AG04450 (cell line): Measurements from ENCODE around the gene NSUN6. TPM values are rescaled to one million over a fixed set of nuclear protein-coding genes. Genes with fewer than 3 reads are reported as not detected.
A peak's percentile ranks its signal among the peaks of the same experiment; 100 is the strongest.

Source experiments
- CTCF ChIA-PET: fragments of 300-600, 350-600 bp; formaldehyde crosslinking; extraction: SDS; loops from one replicate; lab custom pipeline; 2022; ENCODE audit warnings: antibody characterized with exemption, inconsistent platforms; lab: Charles Lee
- POLR2A ChIA-PET: fragments of 350-600 bp; formaldehyde crosslinking; extraction: SDS; loops from one replicate; lab custom pipeline; 2021; ENCODE audit warnings: antibody characterized with exemption, inconsistent platforms; lab: Yijun Ruan, JAX
- DNase-seq: peaks from one replicate; pipeline ENCODE4 v3.0.0-alpha.2; 2011; ENCODE audit warnings: low read depth, low spot score
- H3K27ac ChIP-seq: one replicate; pipeline ENCODE4 v1.5.1; 2012; ENCODE audit warnings: low read depth, low read length, control low read depth
- H3K27me3 ChIP-seq: one replicate; pipeline ENCODE4 v1.6.0; 2012; ENCODE audit warnings: low read length; ENCODE audit not compliant: control insufficient read depth, insufficient read depth
- H3K4me3 ChIP-seq: 2 replicates; pipeline ENCODE4 v1.5.1; 2011; ENCODE audit warnings: mild to moderate bottlenecking, low read depth, low read length, control low read depth
- H3K9me3 ChIP-seq: 2 replicates; pipeline ENCODE4 v1.5.1; 2012; ENCODE audit warnings: low read length; ENCODE audit not compliant: control insufficient read depth, insufficient read depth
- polyA plus RNA-seq: library from polyadenylated mRNA; depleted of rRNA; stranded (reverse); fragments of >200 nt; gene quantifications from 2 replicates; pipeline ENCODE4 v1.2.3, GENCODE V29; 2011
- TF ChIP-seq, protein P1 (sequence below): IDR thresholded peaks from 2 replicates; pipeline ENCODE4 v1.5.1; 2011; ENCODE audit warnings: low read depth, low read length, control low read depth, inconsistent platforms

NSUN6 gene
- polyA plus RNA-seq, 1 experiment = 7.6 TPM

DNA sequence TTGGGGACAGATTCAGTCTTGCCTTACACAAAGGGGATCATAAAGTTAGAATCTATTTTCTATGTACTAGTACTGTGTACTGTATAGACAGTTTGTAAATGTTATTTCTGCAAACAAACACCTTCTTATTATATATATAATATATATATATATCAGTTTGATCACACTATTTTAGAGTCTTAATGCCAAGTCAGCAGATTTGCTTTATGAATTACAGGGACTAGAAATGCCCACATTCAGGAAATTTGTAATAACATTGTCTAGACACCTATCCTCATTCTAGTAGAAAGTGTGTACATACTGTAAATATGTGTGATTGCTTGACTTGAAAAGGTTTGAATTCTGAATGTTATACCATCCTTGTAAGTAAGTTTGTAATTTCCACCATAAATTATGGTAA lies 111.2 kb downstream of the NSUN6 start:
- H3K27ac ChIP-seq = no peak overlapping the region
- DNase-seq = no peak
- CTCF ChIA-PET = no interaction called here
- H3K9me3 ChIP-seq = no peaks in the 10 kb centered on the region
- no peaks in the 10 kb centered on the region for H3K27me3 ChIP-seq
- POLR2A ChIA-PET = no interaction called here
- TF ChIP-seq, protein P1, sequence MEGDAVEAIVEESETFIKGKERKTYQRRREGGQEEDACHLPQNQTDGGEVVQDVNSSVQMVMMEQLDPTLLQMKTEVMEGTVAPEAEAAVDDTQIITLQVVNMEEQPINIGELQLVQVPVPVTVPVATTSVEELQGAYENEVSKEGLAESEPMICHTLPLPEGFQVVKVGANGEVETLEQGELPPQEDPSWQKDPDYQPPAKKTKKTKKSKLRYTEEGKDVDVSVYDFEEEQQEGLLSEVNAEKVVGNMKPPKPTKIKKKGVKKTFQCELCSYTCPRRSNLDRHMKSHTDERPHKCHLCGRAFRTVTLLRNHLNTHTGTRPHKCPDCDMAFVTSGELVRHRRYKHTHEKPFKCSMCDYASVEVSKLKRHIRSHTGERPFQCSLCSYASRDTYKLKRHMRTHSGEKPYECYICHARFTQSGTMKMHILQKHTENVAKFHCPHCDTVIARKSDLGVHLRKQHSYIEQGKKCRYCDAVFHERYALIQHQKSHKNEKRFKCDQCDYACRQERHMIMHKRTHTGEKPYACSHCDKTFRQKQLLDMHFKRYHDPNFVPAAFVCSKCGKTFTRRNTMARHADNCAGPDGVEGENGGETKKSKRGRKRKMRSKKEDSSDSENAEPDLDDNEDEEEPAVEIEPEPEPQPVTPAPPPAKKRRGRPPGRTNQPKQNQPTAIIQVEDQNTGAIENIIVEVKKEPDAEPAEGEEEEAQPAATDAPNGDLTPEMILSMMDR = no peak
- H3K4me3 ChIP-seq = no peak overlapping the region

DNA sequence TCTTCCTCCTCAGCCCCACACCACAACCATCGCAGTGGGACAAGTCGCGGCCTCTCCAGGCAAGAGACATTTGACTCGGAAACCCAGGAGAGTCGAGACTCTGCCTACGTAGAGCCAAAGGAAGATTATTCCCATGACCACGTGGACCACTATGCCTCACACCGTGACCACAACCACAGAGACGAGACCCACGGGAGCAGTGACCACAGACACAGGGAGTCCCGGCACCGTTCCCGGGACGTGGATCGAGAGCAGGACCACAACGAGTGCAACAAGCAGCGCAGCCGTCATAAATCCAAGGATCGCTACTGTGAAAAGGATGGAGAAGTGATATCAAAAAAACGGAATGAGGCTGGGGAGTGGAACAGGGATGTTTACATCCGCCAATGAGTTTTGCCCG lies 112.1 kb downstream of the NSUN6 start:
- POLR2A ChIA-PET = no interaction called here
- no peak overlapping the region for H3K4me3 ChIP-seq
- H3K27me3 ChIP-seq = no peaks in the 10 kb centered on the region
- no peaks in the 10 kb centered on the region for H3K9me3 ChIP-seq
- CTCF ChIA-PET = no interaction called here
- no peak overlapping the region for H3K27ac ChIP-seq
- DNase-seq = no peak
- TF ChIP-seq, protein P1 = no peak

DNA sequence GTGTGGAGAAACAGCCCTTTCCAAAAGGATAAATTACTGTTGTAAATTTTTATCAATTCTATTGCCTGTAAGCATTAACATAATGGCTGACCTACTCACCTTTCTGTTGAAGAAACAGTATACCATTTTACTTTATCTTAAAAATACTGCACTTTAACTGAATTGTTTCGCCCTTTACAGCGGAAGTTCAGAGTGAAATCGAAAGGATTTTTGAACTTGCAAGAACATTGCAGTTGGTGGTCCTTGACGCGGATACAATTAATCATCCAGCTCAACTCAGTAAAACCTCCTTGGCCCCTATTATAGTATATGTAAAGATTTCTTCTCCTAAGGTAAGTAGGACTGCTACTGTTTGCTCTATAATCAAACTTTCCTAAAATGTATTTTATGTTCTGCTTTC lies 117.5 kb downstream of the NSUN6 start:
- TF ChIP-seq, protein P1 = no peak
- POLR2A ChIA-PET = no interaction called here
- H3K27me3 ChIP-seq = no peaks in the 10 kb centered on the region
- CTCF ChIA-PET = interaction anchor here (0.6 kb wide), 1 partner anchor 680 kb away, joined by 4 read pairs; no protein-coding TSS in a partner anchor
- no peaks in the 10 kb centered on the region; the same call in 1 of the 2 replicates for H3K9me3 ChIP-seq
- no peak overlapping the region for H3K27ac ChIP-seq
- H3K4me3 ChIP-seq = no peak overlapping the region
- DNase-seq = no peak

DNA sequence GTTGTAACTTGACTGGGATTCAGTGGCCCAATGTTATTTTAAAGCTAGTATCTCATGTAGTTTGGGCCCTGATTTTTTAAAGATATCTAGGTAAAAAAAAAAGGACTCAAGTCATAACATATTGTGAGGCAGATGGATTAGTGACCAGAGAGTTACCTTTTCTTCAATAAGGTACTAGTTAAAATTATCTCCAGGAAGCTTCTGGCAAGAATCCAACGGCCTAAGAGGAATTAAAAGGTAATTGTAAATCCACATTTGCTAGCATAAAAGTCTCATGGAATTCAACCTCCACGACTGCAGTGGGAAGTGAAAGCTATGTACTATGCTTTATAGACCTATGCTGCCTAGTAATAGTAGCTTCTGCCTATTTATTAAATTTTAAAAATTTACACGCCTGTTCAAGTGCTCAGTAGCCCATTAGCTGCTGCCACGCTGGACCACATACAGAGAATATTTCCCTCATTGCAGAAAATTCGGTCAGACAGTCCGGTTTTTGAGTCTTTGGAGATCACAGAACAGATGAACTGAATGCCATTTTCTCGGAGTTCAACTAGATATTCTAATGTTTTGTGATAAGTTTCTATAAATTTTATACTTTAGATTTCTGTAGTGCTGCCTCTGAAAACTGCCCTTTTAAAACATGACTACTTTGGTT lies 118.4 kb downstream of the NSUN6 start:
- no peak overlapping the region for H3K4me3 ChIP-seq
- H3K27ac ChIP-seq = no peak overlapping the region
- DNase-seq = no peak
- no peaks in the 10 kb centered on the region; the same call in 1 of the 2 replicates for H3K9me3 ChIP-seq
- ChIA-PET CTCF (no interaction called here), POLR2A (no interaction called here)
- TF ChIP-seq, protein P1 = no peak
- H3K27me3 ChIP-seq = no peaks in the 10 kb centered on the region

DNA sequence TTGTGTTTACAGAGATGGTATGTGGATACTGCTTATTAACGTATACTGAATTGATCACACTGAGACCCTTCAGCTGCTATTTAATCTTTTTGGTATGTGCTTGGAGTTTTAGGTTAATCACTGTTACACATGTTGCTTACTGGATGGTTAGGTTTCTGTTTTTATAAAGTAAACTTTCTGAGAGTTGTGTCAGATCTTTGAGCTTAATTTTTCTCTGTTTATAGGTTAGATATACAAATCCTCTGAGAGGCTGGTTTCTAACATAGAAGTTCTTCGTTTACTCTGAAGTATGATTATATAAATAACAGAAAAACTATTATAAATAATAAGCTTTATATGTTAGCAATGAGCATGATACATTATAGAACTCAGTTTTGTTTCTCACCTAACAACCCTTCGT lies 123.1 kb downstream of the NSUN6 start:
- no peak overlapping the region for H3K27ac ChIP-seq
- ChIA-PET CTCF (no interaction called here), POLR2A (interaction anchor here (0.5 to 1.8 kb wide), 6 partner anchors 14 to 218 kb away, joined by 3 to 11 read pairs (median 4); partner anchors contain the start of gene ARL5B)
- DNase-seq = peak; percentile 30
- no peaks in the 10 kb centered on the region for H3K27me3 ChIP-seq
- no peaks in the 10 kb centered on the region; the same call in 1 of the 2 replicates for H3K9me3 ChIP-seq
- no peak overlapping the region for H3K4me3 ChIP-seq
- TF ChIP-seq, protein P1 = no peak
